K562 (cell line): ENCODE measurements around the gene GAB1. TPM values are rescaled to one million over a fixed set of nuclear protein-coding genes. Genes with fewer than 3 reads are reported as not detected.

ENCODE experiments used
- ATAC-seq: fragments of 200-7000 bp; cut with Tn5 transposase; 3 replicates; pipeline ENCODE4 v1.9.1; 2020; ENCODE audit warnings: moderate library complexity
- BruUV-seq: library from RNA; stranded (reverse); fragments of 400-500 nt; replicated peaks from 2 replicates; lab custom pipeline; 2021; lab: Mats Ljungman, UMichigan
- CTCF ChIA-PET: fragments of 300-600 bp; formaldehyde crosslinking; extraction: SDS; loops from one replicate; lab custom pipeline; 2021; ENCODE audit warnings: low intra/inter-chr PET ratio; lab: Yijun Ruan, JAX
- POLR2A ChIA-PET: fragments of 300-600, 350-650 bp; sonication (Branson Sonifier 250); formaldehyde crosslinking; extraction: SDS; loops from one replicate; lab custom pipeline; 2021; ENCODE audit warnings: antibody characterized with exemption, inconsistent platforms; lab: Yijun Ruan, JAX
- DNase-seq, 4 experiments: peaks; one replicate each; pipeline versions ENCODE4 v3.0.0 to v3.0.0-alpha.2; 2011 to 2018; ENCODE audit warnings: low spot score in 3 of 4, mixed read lengths in 3 of 4; ENCODE audit errors: extremely low read depth in 1 of 4
- FAIRE-seq: peaks from 2 replicates; lab custom pipeline; 2011; peaks lifted over from hg19 to GRCh38; lab: Jason Lieb, UNC
- H2AFZ ChIP-seq: 2 replicates; pipeline ENCODE4 v1.6.0; 2011; ENCODE audit warnings: low read depth, low read length, control low read depth, inconsistent platforms
- H3K27ac ChIP-seq: fragments of 200-600 bp; 3 replicates; pipeline ENCODE4 v1.8.0; 2011; ENCODE audit warnings: low read depth, mild to moderate bottlenecking, control low read depth, inconsistent platforms, low read length, moderate library complexity, mixed read lengths; ENCODE audit errors: extremely low read depth
- H3K27me3 ChIP-seq, 2 experiments: fragments of 300-600 bp in 1 of 2; 2 replicates in 1 of 2; 3 replicates in 1 of 2; pipeline versions ENCODE4 v1.6.0 to v1.8.0; 2011; ENCODE audit warnings: inconsistent platforms in 2 of 2, low read length in 2 of 2, mild to moderate bottlenecking in 1 of 2, mixed read lengths in 1 of 2, moderate library complexity in 1 of 2; ENCODE audit not compliant: control insufficient read depth in 2 of 2, insufficient read depth in 2 of 2
- H3K36me3 ChIP-seq: fragments of 300-600 bp; 3 replicates; pipeline ENCODE4 v1.8.0; 2011; ENCODE audit warnings: mild to moderate bottlenecking, low read length, inconsistent platforms; ENCODE audit not compliant: control insufficient read depth, insufficient read depth
- H3K4me1 ChIP-seq, 2 experiments: fragments of 200-600 bp in 1 of 2; replicated peaks in 1 of 2; 2 replicates in 1 of 2; 3 replicates in 1 of 2; pipeline versions ENCODE4 v1.5.1 to v1.8.0; 2011; ENCODE audit warnings: inconsistent platforms in 2 of 2, low read length in 2 of 2, mild to moderate bottlenecking in 1 of 2, mixed read lengths in 1 of 2, moderate library complexity in 1 of 2; ENCODE audit not compliant: control insufficient read depth in 2 of 2, insufficient read depth in 2 of 2
- H3K4me2 ChIP-seq: 2 replicates; pipeline ENCODE4 v1.6.1; 2011; ENCODE audit warnings: low read length, control low read depth, inconsistent platforms, mixed read lengths; ENCODE audit not compliant: insufficient read depth
- H3K4me3 ChIP-seq: fragments of 200-600 bp; sonication (generic), shearing (Covaris generic); 2 replicates; pipeline ENCODE4 v1.5.1; 2016; ENCODE audit warnings: control low read depth, inconsistent platforms
- H3K79me2 ChIP-seq: fragments of 200-600 bp; 3 replicates; pipeline ENCODE4 v1.8.0; 2011; ENCODE audit warnings: low read length, inconsistent platforms; ENCODE audit not compliant: control insufficient read depth, insufficient read depth
- H3K9ac ChIP-seq, 2 experiments: 2 replicates each; pipeline versions ENCODE4 v1.6.0 to v1.6.1; 2011; ENCODE audit warnings: low read depth in 2 of 2, low read length in 2 of 2, control low read depth in 1 of 2, inconsistent platforms in 1 of 2, mild to moderate bottlenecking in 1 of 2, mixed read lengths in 1 of 2; ENCODE audit not compliant: insufficient read depth in 1 of 2
- H3K9me1 ChIP-seq: one replicate; pipeline ENCODE4 v1.6.0; 2011; ENCODE audit warnings: inconsistent platforms, mild to moderate bottlenecking, low read length, moderate library complexity; ENCODE audit not compliant: control insufficient read depth, insufficient read depth
- H3K9me3 ChIP-seq: replicated peaks from 2 replicates; pipeline ENCODE4 v1.5.1; 2011; ENCODE audit warnings: low read depth, low read length, inconsistent platforms; ENCODE audit not compliant: control insufficient read depth, insufficient read depth
- H4K20me1 ChIP-seq: replicated peaks from 2 replicates; pipeline ENCODE4 v1.6.1; 2011; ENCODE audit warnings: low read length, inconsistent platforms, mixed read lengths; ENCODE audit not compliant: control insufficient read depth, insufficient read depth
- CXXC5 ChIP-seq: fragments of 250-450 bp; sonication (Bioruptor Pico); IDR thresholded peaks from 2 replicates; pipeline ENCODE4 v1.8.0; 2022; ENCODE audit warnings: inconsistent platforms, mild to moderate bottlenecking, moderate library complexity
- FOXM1 ChIP-seq, 2 experiments: fragments of 450-650 bp in 1 of 2; sonication (generic) in 1 of 2; formaldehyde crosslinking in 1 of 2; IDR thresholded peaks; 2 replicates each; pipeline versions ENCODE4 v1.6.1 to v1.9.0; 2017 to 2022; ENCODE audit warnings: low read depth in 2 of 2, mild to moderate bottlenecking in 2 of 2, missing genetic modification reagents in 1 of 2, moderate library complexity in 1 of 2
- GABPA ChIP-seq: fragments of 200-800 bp; sonication (Bioruptor generic); conservative IDR thresholded peaks from 2 replicates; pipeline ENCODE4 v1.6.1; 2016; ENCODE audit warnings: low read depth, missing genetic modification characterization, missing compliant biosample characterization
- L3MBTL2 ChIP-seq: fragments of 450-650 bp; IDR thresholded peaks from 2 replicates; pipeline ENCODE4 v1.6.1; 2016; ENCODE audit warnings: mild to moderate bottlenecking, moderate library complexity
- POLR2A ChIP-seq: fragments of 450-650 bp; conservative IDR thresholded peaks from 2 replicates; pipeline ENCODE4 v1.6.1; 2016
- SUPT5H ChIP-seq: fragments of 450-650 bp; IDR thresholded peaks from 2 replicates; pipeline ENCODE4 v1.6.1; 2016
- ZBTB40 ChIP-seq, 2 experiments: fragments of 450-650 bp in 1 of 2; sonication (generic) in 1 of 2; formaldehyde crosslinking in 1 of 2; IDR thresholded peaks; 2 replicates each; pipeline versions ENCODE4 v1.7.1 to v1.9.0; 2016 to 2022; ENCODE audit warnings: inconsistent platforms in 1 of 2, mild to moderate bottlenecking in 1 of 2, missing genetic modification reagents in 1 of 2
- ZNF174 ChIP-seq: fragments of 250-450 bp; sonication (Bioruptor Pico); IDR thresholded peaks from 2 replicates; pipeline ENCODE4 v1.4.0; 2020; ENCODE audit warnings: mild to moderate bottlenecking
- ZNF316 ChIP-seq: fragments of 450-650 bp; IDR thresholded peaks from 2 replicates; pipeline ENCODE4 v1.6.1; 2016
- WGBS: fragments of 100-300 bp; shearing (Covaris generic); methylation state at CpG from one replicate; pipeline ENCODE4 v1.1.6; 2016; ENCODE audit warnings: low coverage, mixed read lengths; ENCODE audit not compliant: insufficient coverage; ENCODE audit errors: missing lambda C conversion rate; 5-methylcytosine and 5-hydroxymethylcytosine counted together
- in situ Hi-C: fragments of 300-500 bp; cut with MboI; formaldehyde crosslinking; loops from 4 replicates; pipeline ENCODE4 v1.15.0; 2018; ENCODE audit warnings: inconsistent platforms, mixed read lengths
- intact Hi-C: fragments of 100-400 bp; cut with micrococcal nuclease; formaldehyde crosslinking; loops from 2 replicates; pipeline ENCODE4 v1.14.2; 2022
- polyA plus RNA-seq, 8 experiments: library from polyadenylated mRNA; depleted of rRNA in 4 of 8; stranded (reverse) in 5 of 8; unstranded in 3 of 8; fragments of >200 nt; fragmentation: Nextera tagmentation in 2 of 8; fragmentation: Illumina TruSeq in 1 of 8; extraction: Ambion mirVana in 2 of 8; extraction: Trizol in 1 of 8; gene quantifications; 2 replicates each; pipeline versions ENCODE4 v1.2.1 to v1.2.3, GENCODE V29; 2011 to 2014; ENCODE audit warnings: inconsistent platforms in 1 of 8, missing spikeins in 1 of 8
- total RNA-seq, 7 experiments: library from RNA; depleted of rRNA in 6 of 7; stranded (reverse); fragments of >200 nt in 6 of 7; fragmentation: Illumina TruSeq in 2 of 7; extraction: Trizol in 2 of 7; gene quantifications; 2 replicates each; pipeline versions ENCODE4 v1.2.1 to v1.2.3, GENCODE V29; 2011 to 2021; ENCODE audit warnings: low replicate concordance in 1 of 7

The GAB1 gene
- total and polyA plus RNA-seq, 9 of the 15 experiments (the other 6 are each of a cell fraction or from before 2014, with no cell fraction given) = 1.3 to 14.6 (median 7.5) TPM

GRCh38 chr4:143329985-143330384 lies 6.7 kb upstream of the GAB1 start (continued):
- TF ChIP-seq ZNF174 (no peak), FOXM1 (IDR thresholded peaks at IDR 0.05; ENCODE audit: low read depth) (no peak), FOXM1 (CRISPR knock-in tag; IDR thresholded peaks at IDR 0.05; ENCODE audit: low read depth) (no peak), ZNF316 (no peak)
- TF ChIP-seq, all 486 proteins: peak for 3

GRCh38 chr4:143335979-143336780 lies 496 bp upstream of the GAB1 start:
- H3K9ac ChIP-seq = peak overlapping the region; percentile 64 to 91
- POLR2A ChIA-PET = interaction anchor here (0.7 to 1.7 kb wide), 6 partner anchors 41 to 176 kb away, joined by 3 to 4 read pairs (median 3); no protein-coding TSS in a partner anchor
- peak overlapping the region; percentile 83 for H3K4me2 ChIP-seq
- 0% methylated on average over 3 of the region's 85 CpGs for WGBS
- H3K79me2 ChIP-seq = peaks cover 34% of the 10 kb centered on the region
- intact Hi-C loops (loop anchor here (1.0 to 5.0 kb wide), 3 partner anchors 63 to 176 kb away; partner anchors contain the start of gene SMARCA5), in situ Hi-C loops (no loop called here)
- no TSS peak for BruUV-seq
- H3K27ac ChIP-seq = peak overlapping the region; percentile 83
- no peaks in the 10 kb centered on the region for H3K36me3 ChIP-seq
- peaks cover 5 to 23% of the 10 kb centered on the region in 2 experiments; a peak in 4 of 5 replicates for H3K4me1 ChIP-seq
- DNase-seq (peak; percentile 75 to 86 (median 82)), FAIRE-seq (peak; percentile 85), ATAC-seq (peak; percentile 83)
- no peaks in the 10 kb centered on the region for H3K9me1 ChIP-seq
- H3K27me3 ChIP-seq = no peaks in the 10 kb centered on the region
- no peaks in the 10 kb centered on the region for H4K20me1 ChIP-seq
- CTCF ChIA-PET = no interaction called here
- no peaks in the 10 kb centered on the region for H3K9me3 ChIP-seq
- peak overlapping the region; percentile 84 for H3K4me3 ChIP-seq
- peak overlapping the region; percentile 76 for H2AFZ ChIP-seq
- 0 out of 2 replicates have a peak, but pooled peaks have one; percentile 31 for TF ChIP-seq L3MBTL2
- TF ChIP-seq GABPA (tag) = peak; percentile 25; the same call in 1 of the 2 replicates
- peak; percentile 67 for TF ChIP-seq POLR2A
- TF ChIP-seq ZBTB40 (IDR thresholded peaks at IDR 0.05) = 0 out of 2 replicates have a peak, but pooled peaks have one; percentile 39
- TF ChIP-seq ZBTB40 (CRISPR knock-in tag; IDR thresholded peaks at IDR 0.05) = no peak
- peak; percentile 64 for TF ChIP-seq SUPT5H
- TF ChIP-seq CXXC5 = peak; percentile 63; the same call in 1 of the 2 replicates
